ENCODE data around the gene SEC11A.
"Not testable (repeated sequence)": the region's sequence is repeated elsewhere in the genome, so short reads cannot be mapped to it uniquely, and the experiment has no call there.

SEC11A gene

DNA sequence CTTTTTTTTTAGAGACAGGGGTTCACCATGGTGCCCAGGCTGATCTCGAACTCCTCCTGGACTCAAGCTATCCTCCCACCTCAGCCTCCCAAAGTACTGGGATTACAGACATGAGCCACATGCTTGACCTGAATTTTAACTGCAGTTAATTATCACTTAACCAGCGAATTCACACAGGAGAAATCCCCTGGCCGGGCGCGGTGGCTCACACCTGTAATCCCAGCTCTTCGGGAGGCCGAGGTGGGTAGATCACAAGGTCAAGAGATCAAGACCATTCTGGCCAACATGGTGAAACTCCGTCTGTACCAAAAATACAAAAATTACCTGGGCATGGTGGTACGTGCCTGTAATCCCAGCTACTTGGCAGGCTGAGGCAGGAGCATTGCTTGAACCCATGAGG lies 74.1 kb downstream of the SEC11A start:
- DNase-seq (ENCODE audit: low spot score) = not testable (repeated sequence)

DNA sequence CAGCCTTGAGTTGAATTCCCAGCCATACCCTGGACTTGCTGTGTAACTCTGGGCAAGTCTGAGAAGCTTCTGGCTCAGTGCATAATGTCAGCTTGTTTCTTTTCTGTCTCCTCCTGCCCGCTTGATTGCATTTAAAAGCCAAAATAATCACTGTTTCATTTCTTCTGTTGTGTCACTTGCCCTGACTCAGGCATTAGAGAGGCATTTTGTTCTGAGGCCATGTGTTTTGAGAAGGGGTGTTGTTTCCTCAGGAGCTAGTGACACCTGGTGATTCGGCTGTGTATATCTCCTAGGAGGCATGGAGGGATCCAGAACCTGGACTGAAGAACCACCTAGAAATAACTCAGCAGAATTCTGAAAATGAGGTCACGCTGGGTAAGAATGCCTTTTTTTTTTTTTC lies 77.8 kb downstream of the SEC11A start:
- DNase-seq (ENCODE audit: low spot score) = peak; percentile 27

- DNase-seq (ENCODE audit: low spot score) = no peak
Measured at GRCh38 chr15:84634228-84634837, 81.6 kb downstream of the SEC11A start.

DNA sequence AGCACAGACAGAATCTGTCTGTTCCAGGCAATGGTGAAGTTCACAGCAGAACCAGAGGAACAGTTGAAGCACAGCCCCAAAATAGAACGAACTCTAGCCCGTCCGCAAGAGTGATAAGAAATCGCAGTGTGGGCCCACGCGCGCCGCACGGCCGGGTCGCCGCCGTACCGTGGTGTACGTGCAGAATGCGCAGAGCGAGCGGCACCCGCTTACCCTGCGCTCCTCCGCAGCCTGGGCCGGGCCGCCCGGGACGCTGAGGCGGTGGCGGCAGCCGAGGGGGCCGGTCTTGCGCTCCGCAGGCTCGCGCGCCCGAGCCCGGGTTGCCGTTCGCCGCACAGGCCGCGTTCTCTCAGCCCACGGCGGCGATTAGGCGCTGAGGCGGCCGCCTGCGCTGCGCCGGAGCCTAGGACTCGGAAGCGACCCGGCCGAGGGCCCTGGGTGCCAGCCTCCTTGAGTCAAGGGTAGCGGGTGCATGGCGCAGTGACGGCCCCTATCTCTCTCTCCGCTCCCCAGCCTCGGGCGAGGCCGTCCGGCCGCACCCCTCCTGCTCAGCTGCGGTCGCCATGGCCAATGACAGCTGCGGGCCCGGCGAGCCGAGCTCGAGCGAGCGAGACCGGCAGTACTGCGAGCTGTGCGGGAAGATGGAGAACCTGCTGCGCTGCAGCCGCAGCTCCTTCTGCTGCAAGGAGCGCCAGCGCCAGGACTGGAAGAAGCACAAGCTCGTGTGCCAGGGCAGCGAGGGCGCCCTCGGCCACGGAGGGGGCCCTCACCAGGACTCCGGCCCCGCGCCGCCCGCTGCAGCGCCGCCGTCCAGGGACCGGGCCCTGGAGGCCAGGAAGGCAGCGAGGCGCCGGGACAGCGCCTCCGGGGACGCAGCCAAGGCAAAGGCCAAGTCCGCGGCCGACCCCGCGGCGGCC lies 82.4 kb downstream of the SEC11A start:
- DNase-seq (ENCODE audit: low spot score) = peak; percentile 66

DNA sequence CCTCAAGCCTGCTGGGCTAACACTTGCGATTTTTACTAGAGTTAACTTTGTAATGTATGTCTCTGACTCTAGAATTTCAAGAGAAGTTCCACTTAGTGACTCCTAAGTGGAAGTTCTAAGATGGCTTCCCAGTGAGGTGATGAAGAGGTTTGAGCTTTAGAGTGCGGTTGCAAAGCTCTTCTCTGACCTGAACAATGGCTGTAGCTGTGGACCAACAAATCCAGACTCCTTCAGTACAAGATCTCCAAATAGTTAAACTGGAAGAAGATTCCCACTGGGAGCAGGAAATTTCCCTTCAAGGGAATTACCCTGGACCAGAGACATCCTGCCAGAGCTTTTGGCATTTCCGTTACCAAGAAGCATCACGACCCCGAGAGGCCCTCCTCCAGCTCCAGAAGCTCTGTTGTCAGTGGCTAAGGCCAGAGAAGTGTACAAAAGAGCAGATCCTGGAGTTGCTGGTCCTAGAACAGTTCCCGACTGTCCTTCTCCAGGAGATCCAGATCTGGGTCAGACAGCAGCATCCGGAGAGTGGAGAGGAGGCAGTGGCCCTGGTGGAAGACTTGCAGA lies 84.2 kb downstream of the SEC11A start:
- DNase-seq (ENCODE audit: low spot score) = no peak

DNA sequence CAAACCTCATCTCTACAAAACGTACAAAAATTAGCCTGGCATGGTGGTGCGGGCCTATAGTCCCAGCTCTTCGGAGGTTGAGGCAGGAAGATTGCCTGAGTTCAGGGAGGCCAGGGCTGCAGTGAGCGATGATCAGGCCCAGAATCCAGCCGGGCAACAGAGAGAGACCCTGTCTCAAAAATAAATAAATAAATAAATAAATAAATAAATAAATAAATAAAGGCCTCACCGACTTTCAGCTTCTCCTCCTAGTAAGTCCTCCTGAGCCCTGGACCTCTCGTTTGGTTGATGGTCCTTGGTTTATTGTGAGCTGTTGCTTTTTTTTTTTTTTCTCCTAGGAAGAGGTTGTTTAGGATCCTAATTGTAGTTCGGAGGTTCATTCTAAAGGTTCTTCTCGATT lies 86.9 kb downstream of the SEC11A start:
- no peak for DNase-seq (ENCODE audit: low spot score)

DNA sequence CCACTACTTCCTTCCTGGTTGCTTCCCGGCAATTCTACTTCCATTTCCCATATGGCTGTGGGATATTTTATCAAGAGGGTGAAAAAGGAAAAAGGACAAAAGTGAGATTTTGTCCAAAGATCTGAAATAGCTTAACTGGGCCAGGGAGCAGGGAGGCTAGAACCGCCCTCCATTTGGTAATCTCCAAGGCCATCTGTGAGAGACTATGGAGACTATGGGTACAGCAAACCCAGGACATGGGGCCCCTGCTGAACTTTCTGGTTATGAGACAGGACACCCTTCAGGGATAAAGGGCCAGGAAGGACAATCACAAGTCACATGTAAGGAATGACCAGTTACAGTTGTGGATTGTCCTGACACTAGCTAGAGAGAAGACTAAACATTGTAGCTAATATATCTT lies 90.8 kb downstream of the SEC11A start:
- DNase-seq (ENCODE audit: low spot score) = no peak

DNA sequence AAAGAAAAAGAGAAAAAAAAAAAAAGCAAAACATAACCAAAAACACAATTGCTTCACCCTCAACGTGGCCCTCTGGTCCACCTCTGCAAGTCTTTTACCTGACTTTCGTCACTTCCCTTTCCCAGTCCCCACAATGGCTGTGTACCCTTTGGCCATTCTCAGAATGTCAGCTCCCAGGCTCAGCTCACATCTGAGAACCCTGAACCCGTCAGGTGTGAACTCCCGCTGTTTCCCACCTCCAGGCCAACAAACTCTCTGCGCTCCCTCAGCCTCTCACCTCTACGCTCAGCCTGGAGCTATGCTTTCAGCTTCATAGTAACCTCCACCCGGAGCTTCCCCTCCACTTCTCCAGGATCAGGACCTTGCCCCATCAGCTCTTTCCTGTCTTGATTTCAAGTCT lies 91.6 kb downstream of the SEC11A start:
- no peak for DNase-seq (ENCODE audit: low spot score)

DNA sequence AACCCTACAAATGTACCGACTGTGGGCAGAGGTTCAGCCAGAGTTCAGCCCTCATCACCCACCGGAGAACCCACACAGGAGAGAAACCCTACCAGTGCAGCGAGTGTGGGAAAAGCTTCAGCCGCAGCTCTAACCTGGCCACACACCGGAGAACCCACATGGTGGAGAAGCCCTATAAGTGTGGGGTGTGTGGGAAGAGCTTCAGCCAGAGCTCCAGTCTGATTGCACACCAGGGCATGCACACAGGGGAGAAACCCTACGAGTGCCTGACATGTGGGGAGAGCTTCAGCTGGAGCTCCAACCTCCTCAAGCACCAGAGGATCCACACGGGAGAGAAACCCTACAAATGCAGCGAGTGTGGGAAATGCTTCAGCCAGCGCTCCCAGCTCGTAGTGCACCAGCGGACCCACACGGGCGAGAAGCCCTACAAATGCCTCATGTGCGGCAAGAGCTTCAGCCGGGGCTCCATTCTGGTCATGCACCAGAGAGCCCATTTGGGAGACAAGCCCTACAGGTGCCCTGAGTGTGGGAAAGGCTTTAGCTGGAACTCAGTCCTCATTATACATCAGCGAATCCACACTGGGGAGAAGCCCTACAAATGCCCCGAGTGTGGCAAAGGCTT lies 94.5 kb downstream of the SEC11A start:
- no peak for DNase-seq (ENCODE audit: low spot score)

- DNase-seq (ENCODE audit: low spot score) = no peak
Measured at GRCh38 chr15:84620626-84621025, 95.3 kb downstream of the SEC11A start.

All from CD4-positive, alpha-beta T cell treated with Interleukin-2 at 100 ng/mL for 4 hours (primary cell).